HEK293T (cell line): Measurements from ENCODE around the gene JMJD1C.

Source experiments
- ARNT ChIP-seq: fragments of 450-650 bp; IDR thresholded peaks from 2 replicates; pipeline ENCODE4 v1.6.1; 2017; ENCODE audit warnings: mild to moderate bottlenecking
- BHLHE40 ChIP-seq: fragments of 450-650 bp; IDR thresholded peaks from 2 replicates; pipeline ENCODE4 v1.6.1; 2016; ENCODE audit warnings: mild to moderate bottlenecking, moderate library complexity, borderline replicate concordance
- CTBP1 ChIP-seq: fragments of 450-650 bp; IDR thresholded peaks from 2 replicates; pipeline ENCODE4 v1.6.1; 2016; ENCODE audit warnings: borderline replicate concordance
- ELF4 ChIP-seq: fragments of 450-650 bp; IDR thresholded peaks from 2 replicates; pipeline ENCODE4 v1.6.1; 2017; ENCODE audit warnings: antibody characterized with exemption
- FOXA1 ChIP-seq: fragments of 450-650 bp; IDR thresholded peaks from 2 replicates; pipeline ENCODE4 v1.6.1; 2016; ENCODE audit warnings: mild to moderate bottlenecking
- FOXK2 ChIP-seq: fragments of 450-650 bp; IDR thresholded peaks from 2 replicates; pipeline ENCODE4 v1.6.1; 2016; ENCODE audit warnings: mild to moderate bottlenecking
- FOXM1 ChIP-seq: fragments of 450-650 bp; IDR thresholded peaks from 2 replicates; pipeline ENCODE4 v1.6.1; 2017; ENCODE audit warnings: mild to moderate bottlenecking, borderline replicate concordance
- HDGF ChIP-seq: fragments of 450-650 bp; IDR thresholded peaks from 2 replicates; pipeline ENCODE4 v1.6.1; 2017; ENCODE audit warnings: antibody characterized with exemption, borderline replicate concordance
- LEF1 ChIP-seq: fragments of 450-650 bp; IDR thresholded peaks from 2 replicates; pipeline ENCODE4 v1.6.1; 2017; ENCODE audit warnings: mild to moderate bottlenecking, borderline replicate concordance
- NFRKB ChIP-seq: fragments of 450-650 bp; IDR thresholded peaks from 2 replicates; pipeline ENCODE4 v1.6.1; 2016; ENCODE audit warnings: mild to moderate bottlenecking, moderate library complexity
- SP1 ChIP-seq: fragments of 450-650 bp; IDR thresholded peaks from 2 replicates; pipeline ENCODE4 v1.6.1; 2017
- SUZ12 ChIP-seq: fragments of 450-650 bp; IDR thresholded peaks from 2 replicates; pipeline ENCODE4 v1.6.1; 2016; ENCODE audit warnings: mild to moderate bottlenecking
- TARDBP ChIP-seq: fragments of 450-650 bp; IDR thresholded peaks from 2 replicates; pipeline ENCODE4 v1.6.1; 2016
- TF ChIP-seq, protein P1 (sequence below): fragments of 450-650 bp; IDR thresholded peaks from 2 replicates; pipeline ENCODE4 v1.6.1; 2016

DNA sequence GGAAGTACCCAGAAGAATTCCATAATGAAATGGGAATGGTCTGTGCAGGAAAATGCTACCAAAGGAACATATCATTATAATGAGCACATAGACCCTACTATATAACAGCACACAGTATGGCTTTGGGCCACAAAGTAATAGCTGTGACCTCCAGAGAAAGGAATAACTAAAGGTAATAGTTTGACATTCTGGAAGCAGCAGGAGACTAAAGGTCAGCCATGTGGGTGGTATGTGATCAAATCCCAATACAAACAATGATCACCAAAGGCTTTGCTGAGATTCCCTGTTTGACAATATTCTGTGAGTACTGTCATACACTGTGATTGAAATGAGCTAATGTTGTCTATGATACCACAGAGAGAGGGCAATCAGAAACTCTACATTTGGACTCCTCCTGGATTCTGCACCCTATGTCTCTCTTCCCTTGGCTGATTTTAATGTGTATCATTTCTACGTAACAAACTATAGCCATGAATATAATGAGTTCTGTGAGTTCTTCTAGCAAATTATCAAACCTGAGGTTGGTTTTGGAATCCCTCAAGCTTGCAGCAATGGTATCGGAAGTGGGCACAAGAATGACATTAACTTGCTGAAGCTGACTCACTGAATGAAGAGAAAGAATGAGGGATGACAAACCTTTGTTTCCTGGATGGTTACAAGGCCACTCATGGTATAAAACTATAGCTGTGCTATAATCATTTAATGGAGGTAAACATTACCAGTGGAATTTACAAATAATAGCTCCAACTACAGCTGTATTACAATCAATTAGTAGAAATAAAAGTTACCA lies 99.6 kb downstream of the JMJD1C start:
- TF ChIP-seq FOXA1 = no peak
- TF ChIP-seq SUZ12 = no peak
- TF ChIP-seq TARDBP = no peak
- TF ChIP-seq FOXK2 = no peak
- no peak for TF ChIP-seq SP1
- TF ChIP-seq ARNT = no peak
- TF ChIP-seq BHLHE40 = no peak
- TF ChIP-seq NFRKB = no peak
- TF ChIP-seq, protein P1, sequence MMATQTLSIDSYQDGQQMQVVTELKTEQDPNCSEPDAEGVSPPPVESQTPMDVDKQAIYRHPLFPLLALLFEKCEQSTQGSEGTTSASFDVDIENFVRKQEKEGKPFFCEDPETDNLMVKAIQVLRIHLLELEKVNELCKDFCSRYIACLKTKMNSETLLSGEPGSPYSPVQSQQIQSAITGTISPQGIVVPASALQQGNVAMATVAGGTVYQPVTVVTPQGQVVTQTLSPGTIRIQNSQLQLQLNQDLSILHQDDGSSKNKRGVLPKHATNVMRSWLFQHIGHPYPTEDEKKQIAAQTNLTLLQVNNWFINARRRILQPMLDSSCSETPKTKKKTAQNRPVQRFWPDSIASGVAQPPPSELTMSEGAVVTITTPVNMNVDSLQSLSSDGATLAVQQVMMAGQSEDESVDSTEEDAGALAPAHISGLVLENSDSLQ = no peak
- TF ChIP-seq HDGF = no peak
- no peak for TF ChIP-seq FOXM1
- no peak for TF ChIP-seq LEF1
- no peak for TF ChIP-seq ELF4
- no peak for TF ChIP-seq CTBP1
